ENCODE results near the gene KCNH2. TPM values are rescaled to one million over a fixed set of nuclear protein-coding genes. Genes with fewer than 3 reads are reported as not detected.

Gene KCNH2
- total RNA-seq, 2 donors from 2014 or later, result 0.22 TPM; not detected in 1

GRCh38 chr7:150900675-150901074 lies 77.4 kb downstream of the KCNH2 start:
- no peaks in the 10 kb centered on the region for H3K36me3 Mint-ChIP-seq
- ATAC-seq (no peak), DNase-seq (ENCODE audit: low spot score) (no peak)
- H3K27me3 Mint-ChIP-seq, result peaks cover 60 to 73% of the 10 kb centered on the region in 2 donors
- no peaks in the 10 kb centered on the region for H3K9me3 Mint-ChIP-seq
- no peak overlapping the region for H3K4me3 Mint-ChIP-seq
- H3K4me1 Mint-ChIP-seq (ENCODE audit: low read depth in 2 of 2), result peaks cover 5 to 11% of the 10 kb centered on the region in 2 donors
- H3K27ac Mint-ChIP-seq, result no peak overlapping the region

DNA sequence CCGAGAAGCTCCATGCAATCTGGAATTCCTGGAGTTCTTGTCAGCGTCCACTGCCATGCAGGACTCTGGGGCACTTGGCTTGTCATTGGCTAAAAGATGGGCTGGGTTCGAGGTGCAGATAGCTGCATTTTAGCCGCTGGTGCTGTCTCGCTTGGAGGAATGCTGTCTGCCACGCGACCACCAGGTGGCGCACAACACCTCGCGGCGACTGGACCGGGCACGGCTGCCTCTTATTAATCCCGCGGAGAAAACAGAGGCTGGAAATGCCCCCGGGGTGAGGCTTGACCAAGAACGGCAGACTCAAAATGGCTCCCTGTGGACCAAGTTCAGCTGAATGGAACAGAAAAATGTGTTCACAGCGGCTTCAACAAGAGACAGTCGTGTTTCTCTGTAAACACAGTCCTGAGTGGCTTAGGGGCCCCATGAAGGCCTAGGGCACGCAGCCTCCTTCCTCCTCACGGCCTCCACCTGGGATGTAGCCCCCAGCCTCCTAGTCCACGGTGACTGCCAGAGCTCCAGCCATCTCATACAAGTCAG lies 79.6 kb downstream of the KCNH2 start:
- H3K9me3 Mint-ChIP-seq, result no peaks in the 10 kb centered on the region
- ATAC-seq, result peak; percentile 65 to 77
- no peak overlapping the region for H3K4me3 Mint-ChIP-seq
- peaks cover 51 to 67% of the 10 kb centered on the region in 2 donors for H3K27me3 Mint-ChIP-seq
- no peak overlapping the region for H3K27ac Mint-ChIP-seq
- H3K36me3 Mint-ChIP-seq, result peaks cover 5% of the 10 kb centered on the region
- peak; percentile 80 for DNase-seq (ENCODE audit: low spot score)
- H3K4me1 Mint-ChIP-seq (ENCODE audit: low read depth in 2 of 2), result peaks cover 5 to 11% of the 10 kb centered on the region in 2 donors

- peaks cover 5 to 11% of the 10 kb centered on the region in 2 donors for H3K4me1 Mint-ChIP-seq (ENCODE audit: low read depth in 2 of 2)
- no peaks in the 10 kb centered on the region for H3K9me3 Mint-ChIP-seq
- no peak overlapping the region for H3K27ac Mint-ChIP-seq
- H3K36me3 Mint-ChIP-seq, result peaks cover 5% of the 10 kb centered on the region
- no peak overlapping the region for H3K4me3 Mint-ChIP-seq
- DNase-seq (ENCODE audit: low spot score) (no peak), ATAC-seq (no peak)
- H3K27me3 Mint-ChIP-seq, result peaks cover 53 to 65% of the 10 kb centered on the region in 2 donors
Measured at GRCh38 chr7:150897502-150898474, 80.3 kb downstream of the KCNH2 start.

DNA sequence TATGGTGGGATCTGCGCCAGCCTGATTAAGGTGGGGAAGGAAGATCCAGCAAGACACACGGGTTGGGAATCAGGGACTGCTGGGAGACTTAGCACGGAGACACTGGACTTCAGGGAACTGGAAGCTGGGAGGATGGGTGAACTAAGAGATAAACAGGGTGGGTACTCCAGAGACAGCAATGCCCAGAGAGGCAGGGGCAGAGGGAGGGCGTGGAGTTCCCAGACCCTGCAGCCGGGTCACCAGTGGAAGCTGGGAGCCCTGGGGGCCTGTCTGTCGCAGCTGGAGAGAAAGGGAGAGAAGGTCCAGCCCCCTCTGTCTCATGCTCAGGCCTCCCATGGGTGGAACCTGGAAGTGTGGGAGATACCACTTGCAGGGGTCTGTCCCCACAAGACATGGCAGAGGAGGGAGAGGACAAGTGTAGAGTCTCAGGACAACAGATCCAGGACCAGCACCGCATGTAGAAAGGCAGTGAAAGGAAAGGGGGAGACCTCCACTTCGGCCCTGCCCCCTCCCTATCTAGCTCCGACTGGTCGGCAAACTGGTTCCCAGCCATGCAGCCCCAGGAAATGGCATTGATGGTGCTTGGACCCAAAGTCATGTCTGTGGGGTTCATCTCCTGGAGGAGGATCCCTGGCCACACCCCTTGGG lies 81.4 kb downstream of the KCNH2 start:
- Mint-ChIP-seq H3K9me3 (no peaks in the 10 kb centered on the region), H3K36me3 (peaks cover 5% of the 10 kb centered on the region), H3K27ac (no peak overlapping the region), H3K4me3 (no peak overlapping the region), H3K4me1 (ENCODE audit: low read depth in 2 of 2) (peaks cover 5 to 11% of the 10 kb centered on the region in 2 donors), H3K27me3 (peaks cover 49 to 62% of the 10 kb centered on the region in 2 donors)
- no peak for ATAC-seq
- no peak for DNase-seq (ENCODE audit: low spot score)

- ATAC-seq (no peak), DNase-seq (ENCODE audit: low spot score) (no peak)
- no peak overlapping the region for H3K4me3 Mint-ChIP-seq
- H3K9me3 Mint-ChIP-seq, result no peaks in the 10 kb centered on the region
- peaks cover 43 to 53% of the 10 kb centered on the region in 2 donors for H3K27me3 Mint-ChIP-seq
- H3K27ac Mint-ChIP-seq, result no peak overlapping the region
- H3K4me1 Mint-ChIP-seq (ENCODE audit: low read depth in 2 of 2), result peaks cover 5 to 11% of the 10 kb centered on the region in 2 donors
- H3K36me3 Mint-ChIP-seq, result peaks cover 5% of the 10 kb centered on the region
Measured at GRCh38 chr7:150895809-150896208, 82.3 kb downstream of the KCNH2 start.

Other genes with a start within 250 kb of the KCNH2 start
- gene GIMAP5, start 240.9 kb downstream of the KCNH2 start, total RNA-seq, result 100 to 1,000 TPM in 1 of 2 donors, 10 to 100 TPM in 1; 75.5 to 136 TPM
- gene TMEM176B, start 178.0 kb downstream of the KCNH2 start, total RNA-seq, result 1 to 10 TPM in 1 of 2 donors, not detected in 1; 1.2 TPM
- gene TMEM176A, start 177.6 kb downstream of the KCNH2 start, total RNA-seq, result under 1 TPM in 1 of 2 donors, not detected in 1; 0.64 TPM
- not detected for gene AOC1, start 125.8 kb downstream of the KCNH2 start, total RNA-seq
- gene NOS3, start 12.7 kb upstream of the KCNH2 start, total RNA-seq, result 1 to 10 TPM; 1.2 to 8.0 TPM
- 1 to 10 TPM; 2.5 to 2.7 TPM for gene ATG9B, start 46.2 kb upstream of the KCNH2 start, total RNA-seq
- 10 to 100 TPM; 43.1 to 82.8 TPM for gene ABCB8, start 50.1 kb upstream of the KCNH2 start, total RNA-seq
- gene ASIC3, start 70.2 kb upstream of the KCNH2 start, total RNA-seq, result 1 to 10 TPM; 2.8 to 4.7 TPM
- gene CDK5, start 79.6 kb upstream of the KCNH2 start, total RNA-seq, result 10 to 100 TPM; 12.5 to 16.2 TPM
- 100 to 1,000 TPM; 117 to 195 TPM for gene SLC4A2, start 81.3 kb upstream of the KCNH2 start, total RNA-seq
- gene FASTK, start 102.5 kb upstream of the KCNH2 start, total RNA-seq, result 100 to 1,000 TPM in 1 of 2 donors, 10 to 100 TPM in 1; 84.4 to 131 TPM
- gene TMUB1, start 105.2 kb upstream of the KCNH2 start, total RNA-seq, result 10 to 100 TPM; 65.5 to 73.1 TPM
- gene AGAP3, start 108.2 kb upstream of the KCNH2 start, total RNA-seq, result 100 to 1,000 TPM in 1 of 2 donors, 10 to 100 TPM in 1; 28.4 to 101 TPM
- not detected for gene GBX1, start 189.4 kb upstream of the KCNH2 start, total RNA-seq
- not detected for gene ASB10, start 208.9 kb upstream of the KCNH2 start, total RNA-seq
- gene H2BK1, start 232.2 kb upstream of the KCNH2 start, total RNA-seq, result not detected
- gene ABCF2, start 248.9 kb upstream of the KCNH2 start, total RNA-seq, result 100 to 1,000 TPM in 1 of 2 donors, 10 to 100 TPM in 1; 68.4 to 118 TPM